Activated T-helper 9 cell treated with anti-CD3 and anti-CD28 coated beads, Interleukin-2, amount 50 U/mL, for 16 hours (primary cell): ENCODE measurements around the gene TAGLN2.

Experiments
- DNase-seq: peaks from one replicate; pipeline ENCODE4 v3.0.0-alpha.2; 2020; ENCODE audit warnings: low read depth

TAGLN2 gene

DNA sequence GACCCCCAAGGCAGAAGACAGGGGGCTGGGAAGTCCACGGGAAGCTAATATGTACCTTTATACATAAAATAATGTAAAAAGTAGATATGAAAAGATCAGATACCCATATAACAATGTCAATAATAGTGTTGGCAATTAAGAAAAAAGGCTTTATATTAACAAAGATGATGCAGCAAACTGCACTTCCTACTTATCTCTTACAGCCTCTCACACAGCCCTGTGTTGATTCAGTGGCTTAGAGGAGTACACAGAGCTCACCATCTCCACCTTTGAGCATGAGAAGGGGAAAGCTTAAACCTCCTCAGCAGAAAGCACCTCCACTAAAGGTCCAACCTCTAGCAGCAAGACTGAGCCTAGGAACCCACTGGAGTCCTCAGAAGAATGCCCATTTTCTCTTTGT is 55.7 kb downstream of the TAGLN2 start:
- DNase-seq, result no peak

DNA sequence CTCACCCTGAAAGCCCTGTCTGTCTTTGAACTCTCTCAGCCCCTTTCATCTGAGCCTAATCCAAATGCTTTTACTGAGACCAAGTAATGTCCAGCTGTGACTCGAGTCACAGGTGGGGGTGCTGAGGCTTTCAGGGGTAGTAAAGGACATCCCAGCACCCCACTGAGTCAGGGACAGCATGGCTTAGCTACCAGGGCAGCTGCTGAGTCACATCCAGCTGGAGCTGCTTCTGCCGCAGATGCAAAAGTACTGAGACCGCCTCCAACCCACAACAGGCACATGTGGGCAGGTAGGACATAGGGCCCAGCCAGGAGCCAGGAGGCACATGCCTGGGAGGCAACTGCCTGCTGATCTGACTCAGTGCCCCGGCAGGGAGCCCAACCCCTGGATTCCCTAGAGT is 56.1 kb downstream of the TAGLN2 start:
- no peak for DNase-seq

DNA sequence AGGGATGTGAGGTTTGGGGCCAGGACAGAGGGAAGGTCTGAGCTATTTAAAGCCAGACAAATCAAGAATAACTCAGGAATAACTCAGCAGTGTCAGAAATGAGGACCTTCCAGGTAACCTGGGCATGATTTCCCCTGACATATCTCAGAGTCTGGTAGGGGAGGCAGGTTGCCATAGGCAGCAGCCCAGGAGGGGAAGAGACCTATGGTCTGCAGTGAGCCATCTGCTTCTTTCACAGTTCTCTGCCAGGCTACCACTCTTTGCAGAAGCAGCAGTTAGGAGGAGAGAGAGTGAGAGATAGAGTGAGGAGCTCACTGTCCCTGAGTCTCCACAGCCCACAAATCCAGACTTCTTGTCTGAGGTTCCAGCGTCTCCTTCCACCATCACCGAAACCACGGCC is 56.5 kb downstream of the TAGLN2 start:
- no peak for DNase-seq
